Astrocyte of the cerebellum (primary cell): ENCODE data around the gene ANKS1B.

Experiments
- DNase-seq: peaks from one replicate; pipeline ENCODE4 v3.0.0-alpha.2; 2011; ENCODE audit warnings: low read depth
- H3K4me3 ChIP-seq: 2 replicates; pipeline ENCODE4 v1.5.1; 2011; ENCODE audit warnings: mild to moderate bottlenecking, low read depth, low read length, moderate library complexity
- CTCF ChIP-seq: IDR thresholded peaks from 2 replicates; pipeline ENCODE4 v1.5.1; 2012; ENCODE audit warnings: low read length, low read depth, moderate library complexity, mild to moderate bottlenecking; ENCODE audit errors: missing control alignments
- in situ Hi-C: cut with HindIII; loops from 2 replicates; pipeline ENCODE4 v1.10.0; 2017; ENCODE audit warnings: low sequenced_read_pairs

ANKS1B gene

GRCh38 chr12:99917711-99918402 is 66.9 kb downstream of the ANKS1B start:
- no peak for DNase-seq
- TF ChIP-seq CTCF = no peak
- no peak overlapping the region for H3K4me3 ChIP-seq
- in situ Hi-C loops = no loop called here

- no peak for TF ChIP-seq CTCF
- H3K4me3 ChIP-seq = no peak overlapping the region
- in situ Hi-C loops = no loop called here
- DNase-seq = no peak
Measured at GRCh38 chr12:99916555-99916954, 68.2 kb downstream of the ANKS1B start.

- TF ChIP-seq CTCF = no peak
- H3K4me3 ChIP-seq = no peak overlapping the region
- in situ Hi-C loops = no loop called here
- DNase-seq = no peak
Measured at GRCh38 chr12:99915251-99916082, 69.3 kb downstream of the ANKS1B start.

- DNase-seq = no peak
- no peak for TF ChIP-seq CTCF
- no peak overlapping the region for H3K4me3 ChIP-seq
- in situ Hi-C loops = no loop called here
Measured at GRCh38 chr12:99914206-99914605, 70.5 kb downstream of the ANKS1B start.

GRCh38 chr12:99911967-99912366 is 72.8 kb downstream of the ANKS1B start:
- in situ Hi-C loops = no loop called here
- DNase-seq = no peak
- no peak overlapping the region for H3K4me3 ChIP-seq
- TF ChIP-seq CTCF = no peak

- DNase-seq = peak; percentile 81
- in situ Hi-C loops = no loop called here
- no peak overlapping the region for H3K4me3 ChIP-seq
- TF ChIP-seq CTCF = no peak
Measured at GRCh38 chr12:99911081-99911480, 73.7 kb downstream of the ANKS1B start.
